Eye (tissue), 1 donor: ENCODE data around the gene NR1D1.
"Not testable (repeated sequence)": the region's sequence is repeated elsewhere in the genome, so short reads cannot be mapped to it uniquely, and the experiment has no call there.

ENCODE experiments used
- DNase-seq: peaks from one replicate; pipeline ENCODE4 v3.0.0-alpha.2; 2015

The NR1D1 gene

DNA sequence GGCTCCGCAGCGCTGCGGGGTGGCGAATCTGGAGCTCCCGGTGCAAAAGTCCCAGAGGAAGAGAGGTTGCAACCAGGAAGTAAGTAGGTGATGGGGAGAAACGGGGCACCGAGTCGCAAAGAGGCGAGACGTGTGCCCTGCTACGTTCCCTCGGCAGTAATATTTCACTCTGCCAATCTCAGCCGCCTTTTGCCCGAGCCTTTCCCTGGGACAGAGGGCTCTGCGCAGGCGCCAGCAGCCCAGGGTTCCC, at the start of gene NR1D1:
Gene NR1D1, minus strand, starts transcription at position 171 of the 250 bp plus-strand sequence. CDS start 495 bp downstream, outside the sequence.
- no peak for DNase-seq

DNA sequence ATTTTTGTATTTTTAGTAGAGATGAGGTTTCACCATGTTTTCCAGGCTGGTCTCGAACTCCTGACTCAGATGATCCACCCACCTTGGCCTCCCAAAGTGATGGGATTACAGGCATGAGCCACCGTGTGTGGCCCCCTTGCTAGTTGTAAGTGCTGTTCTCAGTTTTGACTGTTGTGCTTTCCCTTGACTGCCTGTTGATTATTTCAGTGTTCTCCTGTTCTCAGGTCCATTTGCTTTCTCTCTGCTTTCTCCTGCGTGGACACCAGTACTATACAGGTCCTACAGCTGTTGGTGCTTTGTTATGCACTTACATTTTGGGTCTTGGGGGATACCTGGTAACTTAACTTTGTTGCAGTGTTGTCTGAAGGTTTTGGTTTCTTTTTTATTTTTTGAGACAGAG, 48.1 kb upstream of the NR1D1 start:
- DNase-seq = no peak

DNA sequence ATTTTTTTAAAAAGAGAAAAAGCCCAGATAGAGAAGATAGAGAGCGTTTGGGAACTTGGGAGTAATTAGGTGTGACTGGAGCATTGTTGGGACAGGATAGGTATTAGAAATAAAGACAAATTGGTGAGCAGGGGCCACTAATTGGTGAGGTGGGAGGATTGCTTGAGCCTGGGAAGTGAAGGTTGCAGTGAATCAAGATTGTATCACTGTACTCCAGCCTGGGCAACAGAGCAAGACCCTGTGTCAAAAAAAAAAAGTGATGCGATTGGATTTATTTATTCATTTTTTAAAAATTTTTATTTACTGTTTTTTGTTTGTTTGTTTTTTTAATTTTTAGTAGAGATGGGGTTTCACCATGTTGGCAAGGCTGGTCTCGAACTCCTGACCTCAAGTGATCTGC, 45.1 kb upstream of the NR1D1 start:
- no peak for DNase-seq

DNA sequence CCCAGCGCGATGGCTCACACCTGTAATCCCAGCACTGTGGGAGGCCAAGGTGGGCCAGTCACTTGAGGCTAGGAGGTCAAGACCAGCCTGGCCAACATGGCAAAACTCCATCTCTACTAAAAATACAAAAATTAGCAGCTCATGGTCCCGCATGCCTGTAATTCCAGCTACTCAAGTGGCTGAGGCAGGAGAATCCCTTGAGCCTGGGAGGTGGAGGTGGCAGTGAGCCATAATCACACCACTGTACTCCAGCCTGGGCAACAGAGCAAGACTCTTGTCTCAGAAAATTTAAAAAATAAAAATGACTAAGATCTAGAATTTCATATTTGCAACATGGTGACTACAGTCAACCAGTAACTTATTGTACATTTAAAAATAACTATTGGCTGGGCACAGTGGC, 42.8 kb upstream of the NR1D1 start:
- not testable (repeated sequence) for DNase-seq

DNA sequence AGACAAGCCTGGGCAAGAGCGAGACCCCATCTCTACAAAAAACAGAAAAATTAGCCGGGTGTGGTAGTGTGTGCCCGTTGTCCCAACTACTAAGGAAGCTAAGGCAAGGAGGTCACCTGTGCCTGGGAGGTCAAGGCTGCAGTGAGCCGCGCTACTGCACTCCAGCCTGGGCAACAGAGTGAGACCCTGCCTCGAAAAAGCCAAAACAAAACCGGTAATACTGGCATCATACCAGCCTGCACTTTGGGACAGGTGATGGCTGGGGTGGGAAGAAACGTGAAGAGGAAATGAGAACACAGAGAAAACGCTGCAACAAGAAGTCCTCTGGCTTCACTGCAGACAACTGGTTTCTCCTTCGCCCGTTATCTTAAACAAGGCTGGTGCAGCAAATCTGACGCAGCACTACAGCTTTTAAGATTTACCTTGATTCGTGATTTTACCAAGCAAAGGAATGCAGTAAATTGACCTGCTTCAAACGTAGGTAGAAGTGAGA, 39.2 kb upstream of the NR1D1 start:
- no peak for DNase-seq

DNA sequence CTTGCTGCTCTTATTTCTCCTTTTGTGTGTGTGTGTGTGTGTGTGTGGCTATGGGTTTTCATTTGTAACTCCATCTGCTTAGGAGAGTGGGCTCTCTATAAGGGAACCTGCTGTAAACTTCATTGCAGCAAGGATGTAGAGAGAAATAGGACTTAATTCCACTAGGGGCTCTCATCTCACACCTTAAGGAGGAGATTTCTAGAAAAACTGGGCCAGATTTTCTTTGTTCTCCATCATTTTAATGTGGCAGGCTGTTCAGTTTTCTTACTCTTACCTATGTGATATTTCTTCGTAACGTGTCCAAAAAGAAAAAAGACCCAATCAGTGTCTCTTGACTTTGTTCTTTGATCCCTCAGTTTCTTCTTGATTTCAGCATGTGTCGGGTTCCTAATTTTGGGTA, 35.4 kb upstream of the NR1D1 start:
- DNase-seq = no peak

DNA sequence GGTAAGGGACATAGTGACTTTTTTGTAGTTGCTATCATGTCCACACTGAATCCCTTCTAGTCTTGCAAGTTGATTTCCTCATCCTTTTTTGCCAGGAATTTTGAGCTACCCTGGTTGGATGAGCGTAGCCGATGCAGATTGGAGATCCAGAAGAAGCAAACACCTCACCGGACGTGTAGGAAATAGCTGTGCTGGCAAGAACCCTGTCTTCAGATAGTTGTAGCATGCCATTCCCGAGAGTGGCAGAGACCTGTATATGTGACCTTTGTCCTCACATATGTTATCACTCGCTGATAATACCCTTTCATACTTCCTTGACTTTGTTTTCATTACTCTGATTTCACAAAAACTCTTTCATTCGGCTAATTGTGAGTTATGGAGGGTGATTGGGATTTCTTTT, 33.8 kb upstream of the NR1D1 start:
- DNase-seq = no peak

DNA sequence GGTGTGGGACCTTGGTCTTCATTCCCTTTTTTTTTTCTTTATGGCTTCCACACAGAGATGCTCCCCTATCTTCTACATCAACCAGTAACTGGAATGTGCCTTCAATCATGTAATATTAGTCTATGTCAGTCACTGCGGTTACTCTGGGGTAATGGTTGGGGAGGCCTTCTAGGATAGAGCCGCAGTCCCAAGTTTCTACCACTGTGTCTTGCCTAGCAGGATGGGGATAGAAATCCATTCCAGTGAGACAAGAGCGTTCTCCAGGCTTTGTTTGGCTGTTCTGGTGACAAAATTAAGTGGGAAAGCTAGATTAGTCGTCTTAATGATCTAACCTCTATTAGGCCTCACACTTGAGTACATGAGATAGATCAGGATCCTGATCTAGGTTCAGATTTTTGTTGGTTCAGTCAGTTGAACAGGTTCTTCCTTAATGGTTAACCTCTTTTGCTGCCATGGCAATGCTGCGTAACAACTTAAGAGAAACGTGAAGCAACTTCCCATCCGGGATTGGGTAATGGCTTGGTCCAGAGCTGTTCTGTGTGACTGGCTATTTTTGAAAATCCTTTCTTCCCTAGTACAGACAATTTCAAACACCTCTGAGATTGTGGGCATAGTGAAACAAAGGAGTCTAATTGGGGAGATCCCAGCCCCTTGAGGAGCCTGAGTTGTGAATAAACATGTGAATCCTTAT, 30.1 kb upstream of the NR1D1 start:
- no peak for DNase-seq

DNA sequence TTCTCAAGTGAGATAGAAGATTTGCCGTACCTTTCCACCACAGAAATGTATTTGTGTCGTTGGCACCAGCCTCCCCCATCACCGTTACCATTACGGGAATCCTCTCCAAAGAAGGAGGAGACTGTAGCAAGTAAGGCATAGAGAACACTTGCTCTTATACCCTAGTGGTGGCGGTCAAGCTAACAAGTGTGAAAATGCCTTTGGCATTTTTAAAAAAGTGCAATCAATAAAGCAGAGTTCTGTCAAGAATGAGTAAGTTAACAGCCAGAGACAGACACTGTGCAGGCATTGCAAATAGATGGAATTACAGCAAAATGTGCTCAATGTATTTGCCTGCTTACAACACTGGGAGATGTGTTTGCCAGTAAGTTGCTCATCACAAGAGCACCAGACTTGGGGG, 29.1 kb upstream of the NR1D1 start:
- DNase-seq = no peak

DNA sequence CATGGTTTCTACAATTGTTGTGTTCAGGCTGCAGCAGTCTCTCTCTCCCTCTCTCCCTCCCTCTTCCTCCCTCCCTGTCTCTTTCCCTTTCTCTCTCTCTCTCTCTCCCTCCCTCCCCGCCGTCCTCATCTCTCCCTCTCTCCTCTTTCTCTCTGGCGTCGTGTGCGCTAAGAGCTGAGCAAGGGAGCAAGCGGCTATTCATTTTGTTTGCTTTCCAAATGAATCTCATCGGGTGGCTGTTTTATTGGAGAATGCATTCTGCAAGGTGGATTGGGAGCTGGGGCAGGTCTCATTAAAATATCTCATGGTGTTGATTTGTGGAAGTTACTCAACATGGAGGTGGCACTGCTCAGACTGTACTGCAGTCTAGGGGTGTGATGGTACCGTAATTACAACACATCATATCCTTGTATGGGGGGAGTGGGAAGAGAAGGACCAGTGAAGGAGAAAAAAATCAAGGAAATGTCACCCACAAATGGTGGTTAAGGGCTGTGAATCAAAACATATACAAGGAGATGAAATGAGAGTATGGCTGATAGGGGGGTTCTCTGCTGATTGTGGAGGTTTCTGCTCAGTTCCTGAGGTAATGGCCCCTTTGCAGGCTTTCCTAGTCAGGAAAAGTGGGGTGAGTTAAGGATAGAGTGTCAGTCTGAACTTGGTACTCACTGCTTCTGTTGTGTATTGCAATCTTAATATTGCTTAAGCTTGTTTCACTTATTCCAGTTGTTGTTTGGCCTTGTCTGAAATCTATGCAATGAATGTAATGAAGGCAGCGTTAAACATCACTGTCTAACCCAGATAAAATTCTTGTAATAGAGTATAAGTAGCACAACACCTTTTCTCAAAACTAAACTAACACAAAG, 24.1 kb upstream of the NR1D1 start:
- DNase-seq = peak; percentile 37

DNA sequence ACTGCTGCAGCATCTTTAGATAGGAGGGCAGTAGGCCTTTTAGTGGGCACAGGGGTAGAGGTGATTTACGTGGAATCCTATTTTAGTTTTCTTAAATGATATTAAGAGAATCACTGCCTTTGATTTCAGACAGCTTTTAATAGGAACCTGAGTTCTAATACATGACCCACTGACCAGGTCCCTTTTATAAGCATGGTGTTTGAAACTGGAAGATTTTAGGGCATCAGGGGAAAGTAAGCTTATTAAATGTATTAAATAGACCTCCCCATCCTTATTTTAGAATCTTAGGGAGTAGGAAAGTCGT, 23.4 kb upstream of the NR1D1 start:
- DNase-seq = no peak

DNA sequence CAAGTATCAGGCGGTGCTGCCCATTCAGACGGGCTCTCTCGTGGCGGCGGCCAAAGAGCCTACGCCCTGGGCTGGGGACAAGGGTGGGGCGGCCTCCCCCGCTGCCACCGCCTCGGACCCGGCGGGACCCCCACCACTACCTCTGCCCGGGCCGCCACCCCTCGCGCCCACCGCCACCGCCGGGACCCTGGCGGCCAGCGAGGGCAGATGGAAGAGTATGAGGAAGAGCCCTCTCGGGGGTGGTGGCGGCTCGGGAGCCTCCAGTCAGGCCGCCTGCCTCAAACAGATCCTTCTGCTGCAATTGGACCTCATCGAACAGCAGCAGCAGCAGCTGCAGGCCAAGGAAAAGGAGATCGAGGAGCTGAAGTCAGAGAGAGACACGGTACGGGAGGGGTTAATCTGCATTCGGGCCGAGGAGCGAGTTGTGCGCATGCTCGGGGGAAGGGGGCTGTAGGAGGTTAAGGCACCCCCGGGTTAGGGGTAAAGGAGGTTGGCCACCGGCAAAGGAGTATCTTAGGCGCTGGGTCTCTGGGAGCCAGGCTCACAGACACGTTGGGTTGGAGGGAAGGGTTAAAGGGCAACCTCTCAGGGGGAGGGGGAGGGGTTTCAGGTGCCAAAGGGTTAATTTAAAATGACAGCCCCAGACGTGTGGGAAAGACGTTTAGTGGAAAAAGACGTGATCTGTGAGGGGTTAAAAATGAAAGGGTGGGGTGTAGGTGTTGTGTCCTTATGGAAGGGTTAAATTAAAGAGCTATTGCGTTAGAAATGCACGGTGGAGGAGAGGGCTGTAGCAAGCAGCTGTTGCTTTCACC, 22.8 kb upstream of the NR1D1 start:
- DNase-seq = peak; percentile 92

DNA sequence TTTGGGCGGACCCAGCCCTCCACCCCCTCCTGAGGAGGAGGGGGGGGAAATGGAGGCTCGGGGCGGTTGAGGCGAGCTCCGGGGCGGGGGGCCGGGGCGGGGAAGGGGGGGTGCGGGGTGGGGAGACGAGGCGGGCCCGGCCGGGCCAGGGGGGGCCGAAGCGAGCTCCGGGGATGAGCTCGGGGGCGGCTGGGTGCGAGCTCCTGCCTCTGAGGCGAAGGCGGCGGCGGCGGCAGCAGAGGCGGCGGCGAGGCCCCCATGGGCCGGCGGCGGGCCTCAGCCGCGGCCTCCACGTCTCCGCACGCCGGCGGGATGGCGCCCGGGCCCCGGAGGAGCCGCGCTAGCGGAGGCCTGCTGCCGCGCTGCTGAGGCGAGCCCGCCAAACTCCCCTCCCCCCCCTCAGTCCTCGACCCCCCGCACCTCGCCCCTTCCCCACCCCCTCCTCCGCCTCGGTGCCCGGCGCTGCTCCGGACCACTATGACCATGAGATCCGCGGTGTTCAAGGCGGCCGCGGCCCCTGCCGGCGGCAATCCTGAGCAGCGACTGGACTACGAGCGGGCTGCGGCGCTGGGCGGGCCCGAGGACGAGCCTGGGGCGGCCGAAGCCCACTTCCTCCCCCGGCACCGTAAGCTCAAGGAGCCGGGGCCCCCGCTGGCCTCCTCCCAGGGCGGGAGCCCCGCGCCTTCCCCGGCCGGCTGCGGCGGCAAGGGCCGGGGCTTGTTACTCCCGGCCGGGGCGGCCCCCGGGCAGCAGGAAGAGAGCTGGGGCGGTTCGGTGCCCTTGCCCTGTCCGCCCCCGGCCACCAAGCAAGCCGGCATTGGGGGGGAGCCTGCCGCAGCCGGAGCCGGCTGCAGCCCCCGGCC, 22.0 kb upstream of the NR1D1 start:
- peak; percentile 72 for DNase-seq

DNA sequence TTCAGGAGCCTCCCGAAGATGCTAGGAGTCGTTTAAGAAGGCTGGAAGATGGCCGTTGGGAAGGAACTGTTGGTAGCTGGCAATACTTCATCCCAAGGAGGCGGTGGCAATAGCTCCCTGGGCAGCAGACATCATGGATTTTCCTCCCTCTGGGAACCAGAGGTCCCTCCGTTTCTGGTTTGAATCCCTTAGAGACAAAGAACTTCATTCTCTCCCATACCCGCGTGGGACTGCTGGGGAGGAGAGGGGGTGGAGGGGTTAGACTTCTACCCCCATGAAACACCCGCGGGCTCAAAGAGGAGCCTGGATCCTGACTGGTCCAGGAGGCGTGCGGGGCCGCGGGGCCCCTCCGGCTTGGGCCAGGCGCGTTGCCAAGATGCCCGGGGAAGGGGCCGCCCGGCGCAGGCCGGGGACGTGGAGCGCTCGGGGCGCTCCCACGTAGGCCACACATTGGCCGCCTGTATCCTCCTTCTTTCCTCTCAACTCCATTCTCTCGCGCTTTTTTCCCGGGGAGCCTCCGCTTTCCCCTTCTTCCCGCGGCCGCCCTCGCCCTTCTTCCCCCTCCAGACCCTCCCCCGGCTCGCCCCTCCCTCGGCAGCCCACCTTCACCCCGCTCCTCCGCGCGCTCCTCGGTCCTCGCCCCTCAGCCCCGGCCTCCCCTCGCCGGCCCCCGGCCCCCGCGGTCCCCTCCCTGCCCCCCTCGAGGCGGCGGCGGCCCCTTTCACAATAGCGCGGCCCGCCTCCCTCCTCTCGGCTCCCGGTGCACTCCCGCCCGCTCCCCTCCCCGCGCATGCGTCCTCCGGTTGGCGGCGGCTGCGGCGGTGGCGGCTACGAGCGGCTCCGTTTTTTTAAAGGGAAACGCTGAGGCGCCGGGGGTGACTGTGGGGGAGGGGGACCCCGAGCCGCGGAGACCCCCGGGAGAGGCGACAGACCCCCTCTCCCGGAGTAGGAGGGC, 21.1 kb upstream of the NR1D1 start, which contains the start of gene MSL1:
Gene MSL1, plus strand, starts transcription at position 791 of the 955 bp plus-strand sequence. CDS start 642 bp downstream, outside the sequence.
- DNase-seq = peak; percentile 96

DNA sequence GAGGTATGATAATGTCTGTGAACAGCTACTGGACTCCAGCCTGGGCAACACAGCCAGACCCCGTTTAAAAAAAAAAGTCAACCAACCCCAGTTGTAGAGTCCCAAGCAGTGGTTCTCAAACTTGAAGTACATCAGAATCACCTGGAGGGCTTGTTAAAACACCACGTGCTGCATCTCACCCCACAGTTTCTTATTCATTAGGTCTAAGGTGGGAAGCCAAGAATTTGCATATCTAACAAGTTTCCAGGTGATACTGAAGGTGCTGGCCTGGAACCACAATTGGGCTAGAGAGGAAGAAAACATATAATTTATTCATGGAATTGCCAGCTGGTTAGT, 14.7 kb upstream of the NR1D1 start:
- DNase-seq = no peak

DNA sequence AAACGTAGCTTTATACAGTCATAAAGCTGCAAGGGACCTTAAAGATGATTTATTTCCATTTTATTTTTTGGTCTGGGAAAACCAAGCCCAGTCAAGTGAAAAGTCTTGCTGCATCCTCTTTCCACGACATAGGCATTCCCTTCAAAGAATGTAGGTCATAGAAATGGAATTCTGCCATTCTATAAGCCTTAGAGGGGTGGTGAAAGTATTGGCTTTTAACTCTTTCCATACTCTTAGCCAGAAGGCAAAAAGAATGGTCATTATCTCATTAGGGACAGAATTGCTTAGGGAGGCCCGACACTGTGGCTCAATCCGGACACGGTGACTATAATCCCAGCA, 13.5 kb upstream of the NR1D1 start:
- DNase-seq = no peak

DNA sequence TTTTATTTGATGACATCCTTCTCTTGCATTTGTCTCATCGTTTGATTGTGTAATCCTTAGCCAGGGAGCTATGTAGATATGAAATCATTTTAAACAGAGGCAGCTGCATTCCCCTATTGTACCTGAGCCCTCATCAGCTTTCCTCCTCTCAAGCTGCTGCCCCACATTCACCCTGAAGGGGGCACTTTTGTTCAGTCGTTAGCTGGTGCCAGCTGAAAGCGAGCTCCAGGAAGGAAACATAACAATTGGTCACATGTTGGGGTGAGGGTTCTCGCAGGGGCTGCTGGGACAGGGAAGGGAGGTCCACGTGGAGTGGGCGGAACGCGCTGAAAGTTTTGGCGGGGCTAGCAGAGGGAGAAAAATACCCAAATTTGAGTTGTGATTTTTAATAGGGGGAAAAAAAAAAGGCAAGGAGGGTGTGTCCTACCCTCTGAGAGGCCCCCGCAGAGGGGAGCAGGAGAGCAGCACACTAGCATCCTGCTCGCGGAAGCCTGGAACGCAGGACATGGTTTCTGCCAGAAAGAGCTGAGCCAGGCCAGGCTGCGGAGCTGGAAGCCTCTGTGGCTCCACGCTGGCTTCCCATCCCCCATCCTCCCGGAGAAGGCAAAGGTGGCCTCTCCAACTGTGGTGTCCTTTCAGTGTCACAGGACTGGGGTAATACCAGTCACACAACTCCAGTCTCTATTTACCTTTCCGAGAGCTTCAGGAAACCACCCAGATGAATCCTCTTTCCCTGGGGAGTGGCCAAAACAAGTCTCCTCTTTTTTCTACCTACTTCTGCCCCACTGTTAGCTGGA, 12.9 kb upstream of the NR1D1 start:
- peak; percentile 98 for DNase-seq

DNA sequence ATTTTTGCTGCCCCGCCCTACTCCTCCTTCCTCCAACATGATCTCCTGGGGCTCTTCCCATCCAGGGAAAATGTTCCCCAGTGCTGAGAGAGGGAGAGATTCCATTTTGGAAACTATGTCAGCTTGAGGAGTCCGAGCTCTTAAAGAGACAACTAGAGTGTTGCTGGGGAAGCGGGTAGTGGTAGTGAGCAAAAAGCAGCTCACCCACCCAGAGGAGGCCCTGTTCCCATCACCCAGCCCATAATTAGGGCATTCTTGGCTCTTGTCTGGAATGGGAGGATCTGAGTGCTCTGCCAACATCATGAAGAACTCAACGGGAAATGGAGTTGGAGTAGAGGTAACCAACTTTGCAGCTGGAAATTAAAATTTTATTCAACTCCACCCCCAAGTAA, 12.3 kb upstream of the NR1D1 start:
- DNase-seq = no peak

DNA sequence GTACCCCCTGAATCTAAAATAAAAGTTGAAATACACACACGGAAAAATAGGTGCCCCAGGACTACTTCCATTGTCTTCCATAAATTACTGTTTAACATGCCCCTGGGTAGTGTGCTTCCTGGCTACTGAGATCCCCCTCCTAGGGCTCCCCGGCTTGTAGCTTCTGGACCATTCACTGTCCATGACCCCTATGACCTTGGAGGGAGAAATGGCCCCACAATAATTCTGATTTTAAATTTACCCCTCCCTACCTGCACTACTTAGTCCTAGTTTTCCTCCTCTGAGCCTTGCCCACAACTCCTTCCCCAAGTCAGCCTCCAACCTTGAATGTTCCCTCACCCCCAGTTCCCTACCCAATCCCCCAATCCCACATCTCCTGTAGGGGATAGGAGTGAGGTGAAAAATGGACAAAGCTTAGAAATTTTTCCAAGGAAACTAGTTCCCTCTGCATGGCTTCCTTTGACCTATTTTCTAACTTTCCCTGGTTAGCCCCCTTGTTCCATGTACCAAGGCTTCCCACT, 11.9 kb upstream of the NR1D1 start:
- DNase-seq = no peak
